Activated T-helper 2 cell treated with anti-CD3 and anti-CD28 coated beads, Interferon-gamma antibody, Interleukin-2, Interleukin-4, amounts not matched to agents 10 μg/mL and 5 μg/mL and 100 μg/mL, durations not matched to agents 14 hours and 24 hours and 36 hours (primary cell): ENCODE data around the gene RHOB. TPM values are rescaled to one million over a fixed set of nuclear protein-coding genes. Genes with fewer than 3 reads are reported as not detected.
"Not testable (repeated sequence)": the region's sequence is repeated elsewhere in the genome, so short reads cannot be mapped to it uniquely, and the experiment has no call there.

Experiments
- DNase-seq: peaks from one replicate; pipeline ENCODE4 v3.0.0; 2021; ENCODE audit warnings: low spot score
- H3K27ac Mint-ChIP-seq: one replicate; pipeline ENCODE4 v1.8.0; 2021; ENCODE audit warnings: mixed read lengths
- H3K27me3 Mint-ChIP-seq: one replicate; pipeline ENCODE4 v1.8.0; 2021; ENCODE audit warnings: low read depth, mixed read lengths
- H3K36me3 Mint-ChIP-seq: one replicate; pipeline ENCODE4 v1.8.0; 2021; ENCODE audit warnings: low read depth, mixed read lengths
- H3K4me1 Mint-ChIP-seq: one replicate; pipeline ENCODE4 v1.8.0; 2021; ENCODE audit warnings: low read depth, mixed read lengths
- H3K4me3 Mint-ChIP-seq: one replicate; pipeline ENCODE4 v1.8.0; 2021; ENCODE audit warnings: low read depth, mild to moderate bottlenecking, moderate library complexity, mixed read lengths
- H3K9me3 Mint-ChIP-seq: one replicate; pipeline ENCODE4 v1.8.0; 2021; ENCODE audit warnings: mixed read lengths
- intact Hi-C: fragments of 100-400 bp; cut with micrococcal nuclease; formaldehyde crosslinking; loops from one replicate; pipeline ENCODE4 v1.15.1; 2023
- total RNA-seq: library from RNA; stranded (reverse); gene quantifications from 2 replicates; pipeline ENCODE4 v1.2.3, GENCODE V29; 2022

Gene RHOB
- total RNA-seq, 1 donor from 2014 or later: 119 TPM

- intact Hi-C loops: no loop called here
- no peak overlapping the region for H3K27ac Mint-ChIP-seq
- no peaks in the 10 kb centered on the region for H3K36me3 Mint-ChIP-seq
- no peak for DNase-seq
- H3K9me3 Mint-ChIP-seq: no peaks in the 10 kb centered on the region
- no peaks in the 10 kb centered on the region for H3K4me1 Mint-ChIP-seq
- no peak overlapping the region for H3K4me3 Mint-ChIP-seq
- peaks cover 34% of the 10 kb centered on the region for H3K27me3 Mint-ChIP-seq
Observed at GRCh38 chr2:20415511-20415918, 31.4 kb upstream of the RHOB start.

GRCh38 chr2:20416723-20417122 lies 30.2 kb upstream of the RHOB start:
- Mint-ChIP-seq H3K9me3 (no peaks in the 10 kb centered on the region), H3K27ac (no peak overlapping the region), H3K36me3 (no peaks in the 10 kb centered on the region), H3K4me1 (no peaks in the 10 kb centered on the region), H3K27me3 (peaks cover 33% of the 10 kb centered on the region), H3K4me3 (no peak overlapping the region)
- no peak for DNase-seq
- intact Hi-C loops: no loop called here

- H3K36me3 Mint-ChIP-seq, H3K9me3 Mint-ChIP-seq, DNase-seq, H3K4me1 Mint-ChIP-seq, H3K27ac Mint-ChIP-seq, H3K4me3 Mint-ChIP-seq, intact Hi-C loops: not testable (repeated sequence)
- peaks cover 33% of the 10 kb centered on the region for H3K27me3 Mint-ChIP-seq
Observed at GRCh38 chr2:20417230-20417821, 29.5 kb upstream of the RHOB start.

GRCh38 chr2:20418519-20418918 lies 28.4 kb upstream of the RHOB start:
- Mint-ChIP-seq H3K4me3 (no peak overlapping the region), H3K4me1 (no peaks in the 10 kb centered on the region), H3K9me3 (no peaks in the 10 kb centered on the region), H3K36me3 (no peaks in the 10 kb centered on the region), H3K27ac (no peak overlapping the region), H3K27me3 (peaks cover 27% of the 10 kb centered on the region)
- intact Hi-C loops: no loop called here
- no peak for DNase-seq

GRCh38 chr2:20419007-20419576 lies 27.8 kb upstream of the RHOB start:
- Mint-ChIP-seq H3K27ac (no peak overlapping the region), H3K9me3 (no peaks in the 10 kb centered on the region), H3K36me3 (no peaks in the 10 kb centered on the region), H3K27me3 (peaks cover 25% of the 10 kb centered on the region), H3K4me1 (peaks cover 2% of the 10 kb centered on the region), H3K4me3 (no peak overlapping the region)
- intact Hi-C loops: no loop called here
- no peak for DNase-seq

- intact Hi-C loops: loop anchor here (5.0 kb wide), 1 partner anchor 177 kb away; no protein-coding TSS in a partner anchor
- no peak for DNase-seq
- Mint-ChIP-seq H3K4me3 (no peak overlapping the region), H3K27ac (no peak overlapping the region), H3K4me1 (peaks cover 6% of the 10 kb centered on the region), H3K36me3 (no peaks in the 10 kb centered on the region), H3K27me3 (peaks cover 22% of the 10 kb centered on the region), H3K9me3 (no peaks in the 10 kb centered on the region)
Observed at GRCh38 chr2:20419752-20420151, 27.1 kb upstream of the RHOB start.

- peaks cover 15% of the 10 kb centered on the region for H3K4me1 Mint-ChIP-seq
- no peaks in the 10 kb centered on the region for H3K9me3 Mint-ChIP-seq
- H3K4me3 Mint-ChIP-seq: no peak overlapping the region
- DNase-seq: no peak
- peaks cover 14% of the 10 kb centered on the region for H3K27me3 Mint-ChIP-seq
- no peak overlapping the region for H3K27ac Mint-ChIP-seq
- no peaks in the 10 kb centered on the region for H3K36me3 Mint-ChIP-seq
- intact Hi-C loops: loop anchor here (5.0 kb wide), 1 partner anchor 179 kb away; no protein-coding TSS in a partner anchor
Observed at GRCh38 chr2:20421336-20421987, 25.4 kb upstream of the RHOB start.

- Mint-ChIP-seq H3K9me3 (no peaks in the 10 kb centered on the region), H3K27ac (no peak overlapping the region), H3K4me1 (peaks cover 15% of the 10 kb centered on the region), H3K27me3 (peaks cover 10% of the 10 kb centered on the region), H3K4me3 (no peak overlapping the region), H3K36me3 (no peaks in the 10 kb centered on the region)
- no peak for DNase-seq
- intact Hi-C loops: loop anchor here (5.0 kb wide), 1 partner anchor 180 kb away; no protein-coding TSS in a partner anchor
Observed at GRCh38 chr2:20421988-20422370, 24.9 kb upstream of the RHOB start.

GRCh38 chr2:20422402-20423271 lies 24.2 kb upstream of the RHOB start:
- no peaks in the 10 kb centered on the region for H3K36me3 Mint-ChIP-seq
- DNase-seq: no peak
- no peak overlapping the region for H3K4me3 Mint-ChIP-seq
- H3K9me3 Mint-ChIP-seq: no peaks in the 10 kb centered on the region
- no peak overlapping the region for H3K27ac Mint-ChIP-seq
- intact Hi-C loops: loop anchor here (5.0 kb wide), 1 partner anchor 180 kb away; no protein-coding TSS in a partner anchor
- H3K4me1 Mint-ChIP-seq: peaks cover 15% of the 10 kb centered on the region
- peaks cover 10% of the 10 kb centered on the region for H3K27me3 Mint-ChIP-seq

- peaks cover 7% of the 10 kb centered on the region for H3K27me3 Mint-ChIP-seq
- H3K27ac Mint-ChIP-seq: no peak overlapping the region
- no peak for DNase-seq
- intact Hi-C loops: loop anchor here (5.0 kb wide), 1 partner anchor 181 kb away; no protein-coding TSS in a partner anchor
- H3K4me1 Mint-ChIP-seq: peaks cover 15% of the 10 kb centered on the region
- no peaks in the 10 kb centered on the region for H3K9me3 Mint-ChIP-seq
- H3K4me3 Mint-ChIP-seq: no peak overlapping the region
- no peaks in the 10 kb centered on the region for H3K36me3 Mint-ChIP-seq
Observed at GRCh38 chr2:20423359-20423758, 23.5 kb upstream of the RHOB start.

- Mint-ChIP-seq H3K9me3 (no peaks in the 10 kb centered on the region), H3K27me3 (peaks cover 5% of the 10 kb centered on the region), H3K36me3 (no peaks in the 10 kb centered on the region), H3K4me3 (no peak overlapping the region), H3K27ac (no peak overlapping the region), H3K4me1 (peaks cover 15% of the 10 kb centered on the region)
- intact Hi-C loops: loop anchor here (5.0 kb wide), 1 partner anchor 182 kb away; no protein-coding TSS in a partner anchor
- no peak for DNase-seq
Observed at GRCh38 chr2:20423847-20424246, 23.0 kb upstream of the RHOB start.
